Liver (tissue), 9 donors: Measurements from ENCODE around the gene LENG1. TPM values are rescaled to one million over a fixed set of nuclear protein-coding genes. Genes with fewer than 3 reads are reported as not detected.

ENCODE experiments used
- DNase-seq: peaks from one replicate; pipeline ENCODE4 v3.0.0-alpha.2; 2017; ENCODE audit warnings: low spot score
- H3K27ac ChIP-seq, 2 donors: one replicate each; pipeline ENCODE4 v1.7.0; 2013; ENCODE audit warnings: inconsistent platforms in 2 of 2, low read length in 2 of 2, control low read depth in 1 of 2, low read depth in 1 of 2, mild to moderate bottlenecking in 1 of 2
- H3K27me3 ChIP-seq, 4 donors: one replicate each; pipeline versions ENCODE4 v1.6.1 to v1.7.0; 2013; ENCODE audit warnings: low read length in 3 of 4, inconsistent platforms in 1 of 4, mild to moderate bottlenecking in 1 of 4, moderate library complexity in 1 of 4; ENCODE audit not compliant: control insufficient read depth in 4 of 4, insufficient read depth in 4 of 4
- H3K36me3 ChIP-seq, 4 donors: one replicate each; pipeline versions ENCODE4 v1.6.1 to v1.7.0; 2013; ENCODE audit warnings: low read length in 3 of 4, mild to moderate bottlenecking in 3 of 4, low read depth in 1 of 4, moderate library complexity in 1 of 4; ENCODE audit not compliant: control insufficient read depth in 4 of 4, insufficient read depth in 3 of 4
- H3K4me1 ChIP-seq, 4 donors: one replicate each; pipeline versions ENCODE4 v1.6.1 to v1.7.0; 2013; ENCODE audit warnings: low read length in 3 of 4, mild to moderate bottlenecking in 3 of 4, moderate library complexity in 1 of 4; ENCODE audit not compliant: control insufficient read depth in 4 of 4, insufficient read depth in 4 of 4
- H3K4me3 ChIP-seq, 3 donors: one replicate each; pipeline versions ENCODE4 v1.6.1 to v1.7.0; 2013; ENCODE audit warnings: low read length in 3 of 3, control low read depth in 1 of 3, low read depth in 1 of 3, mild to moderate bottlenecking in 1 of 3
- H3K9ac ChIP-seq, 2 donors: one replicate each; pipeline ENCODE4 v1.7.0; 2013; ENCODE audit warnings: low read length in 2 of 2, mild to moderate bottlenecking in 2 of 2, moderate library complexity in 2 of 2, control low read depth in 1 of 2, low read depth in 1 of 2
- H3K9me3 ChIP-seq, 4 donors: one replicate each; pipeline versions ENCODE4 v1.6.1 to v1.7.0; 2013; ENCODE audit warnings: low read length in 3 of 4; ENCODE audit not compliant: control insufficient read depth in 4 of 4
- EGR1 ChIP-seq, 2 donors: IDR thresholded peaks; 2 replicates each; pipeline ENCODE4 v1.6.1; 2016 to 2018; ENCODE audit warnings: antibody characterized with exemption in 2 of 2, low read depth in 2 of 2
- FOXA1 ChIP-seq: IDR thresholded peaks from 2 replicates; pipeline ENCODE4 v1.6.1; 2016; ENCODE audit warnings: antibody characterized with exemption
- FOXA2 ChIP-seq: IDR thresholded peaks from 2 replicates; pipeline ENCODE4 v1.6.1; 2016; ENCODE audit warnings: antibody characterized with exemption
- GABPA ChIP-seq, 2 donors: IDR thresholded peaks in 1 of 2; conservative IDR thresholded peaks in 1 of 2; 2 replicates each; pipeline ENCODE4 v1.6.1; 2016; ENCODE audit warnings: antibody characterized with exemption in 2 of 2, mild to moderate bottlenecking in 1 of 2, moderate library complexity in 1 of 2
- HNF4A ChIP-seq, 2 donors: conservative IDR thresholded peaks; 2 replicates each; pipeline ENCODE4 v1.6.1; 2016; ENCODE audit warnings: antibody characterized with exemption in 2 of 2, mild to moderate bottlenecking in 2 of 2
- HNF4G ChIP-seq: IDR thresholded peaks from 2 replicates; pipeline ENCODE4 v1.6.1; 2016; ENCODE audit warnings: antibody characterized with exemption
- JUND ChIP-seq, 2 donors: IDR thresholded peaks; 2 replicates each; pipeline ENCODE4 v1.6.1; 2016; ENCODE audit warnings: antibody characterized with exemption in 2 of 2
- NR2F2 ChIP-seq: IDR thresholded peaks from 2 replicates; pipeline ENCODE4 v1.6.1; 2016; ENCODE audit warnings: antibody characterized with exemption
- RAD21 ChIP-seq, 2 donors: IDR thresholded peaks; 2 replicates each; pipeline ENCODE4 v1.6.1; 2016; ENCODE audit warnings: antibody characterized with exemption in 2 of 2, mild to moderate bottlenecking in 2 of 2
- RXRA ChIP-seq, 2 donors: IDR thresholded peaks; 2 replicates each; pipeline ENCODE4 v1.6.1; 2017 to 2018; ENCODE audit warnings: antibody characterized with exemption in 2 of 2, mild to moderate bottlenecking in 1 of 2
- SP1 ChIP-seq: IDR thresholded peaks from 2 replicates; pipeline ENCODE4 v1.6.1; 2018; ENCODE audit warnings: antibody characterized with exemption, mild to moderate bottlenecking
- TAF1 ChIP-seq: conservative IDR thresholded peaks from 2 replicates; pipeline ENCODE4 v1.6.1; 2016; ENCODE audit warnings: antibody characterized with exemption, mild to moderate bottlenecking
- YY1 ChIP-seq: IDR thresholded peaks from 2 replicates; pipeline ENCODE4 v1.6.1; 2016; ENCODE audit warnings: antibody characterized with exemption, mild to moderate bottlenecking
- WGBS: extraction: QIAGEN DNeasy Blood & Tissue Kit; methylation state at CpG from one replicate; pipeline ENCODE4 v1.1.7; 2013; 5-methylcytosine and 5-hydroxymethylcytosine counted together
- polyA plus RNA-seq, 2 donors: library from polyadenylated mRNA; stranded (reverse) in 1 of 2; unstranded in 1 of 2; fragments of 200-250 nt in 1 of 2; fragments of >200 nt in 1 of 2; fragmentation: Nextera tagmentation in 1 of 2; extraction: Ambion mirVana in 1 of 2; gene quantifications; one replicate each; pipeline versions ENCODE4 v1.2.1 to v1.2.3, GENCODE V29; 2013 to 2015
- total RNA-seq, 2 donors: library from RNA; depleted of rRNA; stranded (reverse); fragments of >200 nt; gene quantifications; one replicate each; pipeline ENCODE4 v1.2.3, GENCODE V29; 2014
- TF ChIP-seq, protein P1 (sequence below): IDR thresholded peaks from 2 replicates; pipeline ENCODE4 v1.6.1; 2016; ENCODE audit warnings: antibody characterized with exemption
- TF ChIP-seq, protein P2 (sequence below): IDR thresholded peaks from 2 replicates; pipeline ENCODE4 v1.6.1; 2016; ENCODE audit warnings: antibody characterized with exemption
- TF ChIP-seq, protein P3 (sequence below): fragments of 150-350 bp; IDR thresholded peaks from 2 replicates; pipeline ENCODE4 v1.5.1; 2017; ENCODE audit warnings: improper control_type of control experiment, low read depth, low read length; ENCODE audit not compliant: missing input control
- TF ChIP-seq, protein P4 (sequence below): IDR thresholded peaks from 2 replicates; pipeline ENCODE4 v1.6.1; 2016; ENCODE audit warnings: antibody characterized with exemption
- TF ChIP-seq, protein P5 (sequence below): IDR thresholded peaks from 2 replicates; pipeline ENCODE4 v1.6.1; 2016; ENCODE audit warnings: antibody characterized with exemption, mild to moderate bottlenecking
- donor health status: healthy.
- donor health status: healthy.
- donor health status: healthy.
- donor health status: healthy.
- donor health status: healthy.

Gene LENG1
- total and polyA plus RNA-seq, 4 donors, result 2.6 to 4.4 (median 2.9) TPM

DNA sequence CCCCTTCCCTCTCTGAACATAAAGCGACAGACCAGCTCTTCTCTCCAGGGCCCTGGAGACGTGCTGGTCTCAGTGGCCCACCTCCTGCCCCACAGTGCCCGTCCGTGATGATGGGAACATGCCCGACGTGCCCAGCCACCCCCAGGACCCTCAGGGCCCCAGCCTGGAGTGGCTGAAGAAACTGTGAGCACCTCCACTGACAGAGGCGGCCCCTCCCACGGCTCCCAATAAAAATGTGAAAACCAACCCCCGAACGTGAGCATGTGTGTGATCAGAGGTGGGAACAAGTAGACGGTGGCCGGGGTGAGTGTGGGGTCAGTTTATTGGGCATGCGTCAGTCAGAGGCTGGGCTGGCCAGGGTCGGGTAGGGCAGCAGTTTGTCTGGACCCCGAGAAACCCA, 52.8 kb downstream of the LENG1 start:
- no peak overlapping the region for H3K4me3 ChIP-seq
- no peak for DNase-seq
- H3K4me1 ChIP-seq, result peaks cover 0 to 24% (median 9%) of the 10 kb centered on the region in 4 donors
- peaks cover 14 to 47% (median 18%) of the 10 kb centered on the region in 4 donors for H3K36me3 ChIP-seq
- WGBS, result 89% methylated on average over 15 of the region's 15 CpGs
- H3K9ac ChIP-seq, result no peak overlapping the region
- H3K27me3 ChIP-seq, result no peaks in the 10 kb centered on the region
- TF ChIP-seq, protein P1, sequence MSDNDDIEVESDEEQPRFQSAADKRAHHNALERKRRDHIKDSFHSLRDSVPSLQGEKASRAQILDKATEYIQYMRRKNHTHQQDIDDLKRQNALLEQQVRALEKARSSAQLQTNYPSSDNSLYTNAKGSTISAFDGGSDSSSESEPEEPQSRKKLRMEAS, result no peak
- TF ChIP-seq YY1 (no peak), SP1 (no peak), RAD21 (IDR thresholded peaks at IDR 0.05) (no peak), NR2F2 (no peak), HNF4G (no peak), FOXA1 (no peak), RXRA (IDR thresholded peaks at IDR 0.05) (no peak), EGR1 (IDR thresholded peaks at IDR 0.05; ENCODE audit: low read depth in 2 of 2) (no peak), HNF4A (conservative IDR thresholded peaks at IDR 0.05) (no peak)
- TF ChIP-seq, protein P2, sequence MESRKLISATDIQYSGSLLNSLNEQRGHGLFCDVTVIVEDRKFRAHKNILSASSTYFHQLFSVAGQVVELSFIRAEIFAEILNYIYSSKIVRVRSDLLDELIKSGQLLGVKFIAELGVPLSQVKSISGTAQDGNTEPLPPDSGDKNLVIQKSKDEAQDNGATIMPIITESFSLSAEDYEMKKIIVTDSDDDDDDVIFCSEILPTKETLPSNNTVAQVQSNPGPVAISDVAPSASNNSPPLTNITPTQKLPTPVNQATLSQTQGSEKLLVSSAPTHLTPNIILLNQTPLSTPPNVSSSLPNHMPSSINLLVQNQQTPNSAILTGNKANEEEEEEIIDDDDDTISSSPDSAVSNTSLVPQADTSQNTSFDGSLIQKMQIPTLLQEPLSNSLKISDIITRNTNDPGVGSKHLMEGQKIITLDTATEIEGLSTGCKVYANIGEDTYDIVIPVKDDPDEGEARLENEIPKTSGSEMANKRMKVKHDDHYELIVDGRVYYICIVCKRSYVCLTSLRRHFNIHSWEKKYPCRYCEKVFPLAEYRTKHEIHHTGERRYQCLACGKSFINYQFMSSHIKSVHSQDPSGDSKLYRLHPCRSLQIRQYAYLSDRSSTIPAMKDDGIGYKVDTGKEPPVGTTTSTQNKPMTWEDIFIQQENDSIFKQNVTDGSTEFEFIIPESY, result no peak
- TF ChIP-seq, protein P3, sequence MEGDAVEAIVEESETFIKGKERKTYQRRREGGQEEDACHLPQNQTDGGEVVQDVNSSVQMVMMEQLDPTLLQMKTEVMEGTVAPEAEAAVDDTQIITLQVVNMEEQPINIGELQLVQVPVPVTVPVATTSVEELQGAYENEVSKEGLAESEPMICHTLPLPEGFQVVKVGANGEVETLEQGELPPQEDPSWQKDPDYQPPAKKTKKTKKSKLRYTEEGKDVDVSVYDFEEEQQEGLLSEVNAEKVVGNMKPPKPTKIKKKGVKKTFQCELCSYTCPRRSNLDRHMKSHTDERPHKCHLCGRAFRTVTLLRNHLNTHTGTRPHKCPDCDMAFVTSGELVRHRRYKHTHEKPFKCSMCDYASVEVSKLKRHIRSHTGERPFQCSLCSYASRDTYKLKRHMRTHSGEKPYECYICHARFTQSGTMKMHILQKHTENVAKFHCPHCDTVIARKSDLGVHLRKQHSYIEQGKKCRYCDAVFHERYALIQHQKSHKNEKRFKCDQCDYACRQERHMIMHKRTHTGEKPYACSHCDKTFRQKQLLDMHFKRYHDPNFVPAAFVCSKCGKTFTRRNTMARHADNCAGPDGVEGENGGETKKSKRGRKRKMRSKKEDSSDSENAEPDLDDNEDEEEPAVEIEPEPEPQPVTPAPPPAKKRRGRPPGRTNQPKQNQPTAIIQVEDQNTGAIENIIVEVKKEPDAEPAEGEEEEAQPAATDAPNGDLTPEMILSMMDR, result no peak
- TF ChIP-seq, protein P4, sequence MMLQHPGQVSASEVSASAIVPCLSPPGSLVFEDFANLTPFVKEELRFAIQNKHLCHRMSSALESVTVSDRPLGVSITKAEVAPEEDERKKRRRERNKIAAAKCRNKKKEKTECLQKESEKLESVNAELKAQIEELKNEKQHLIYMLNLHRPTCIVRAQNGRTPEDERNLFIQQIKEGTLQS, result no peak
- no peak overlapping the region for H3K27ac ChIP-seq
- no peaks in the 10 kb centered on the region for H3K9me3 ChIP-seq

DNA sequence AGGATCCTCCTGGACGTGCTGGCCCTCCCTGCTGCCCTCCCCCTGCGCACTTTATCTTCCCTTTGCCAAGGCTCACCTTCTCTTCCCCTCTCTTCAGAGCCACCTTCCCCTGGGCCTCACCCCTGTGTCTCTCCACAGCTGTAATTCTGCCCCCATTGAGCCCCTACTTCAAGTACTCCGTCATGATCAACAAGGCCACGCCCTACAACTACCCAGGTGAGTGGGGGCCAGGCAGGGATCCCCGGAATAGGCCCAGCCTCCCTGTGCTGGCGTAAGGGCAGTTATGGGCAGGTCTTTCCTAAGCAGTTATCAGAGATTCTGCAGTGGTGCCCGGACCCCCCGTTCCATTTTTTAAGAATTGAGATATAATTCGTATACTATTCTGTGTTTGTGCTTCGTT, 53.7 kb downstream of the LENG1 start:
- Histone ChIP-seq H3K36me3 (peaks cover 14 to 44% (median 16%) of the 10 kb centered on the region in 4 donors), H3K27ac (no peak overlapping the region), H3K4me1 (peaks cover 0 to 24% (median 9%) of the 10 kb centered on the region in 4 donors), H3K9me3 (no peaks in the 10 kb centered on the region), H3K27me3 (no peaks in the 10 kb centered on the region), H3K4me3 (no peak overlapping the region), H3K9ac (no peak overlapping the region)
- 95% methylated on average over 10 of the region's 10 CpGs for WGBS
- no peak for DNase-seq
- TF ChIP-seq YY1, result no peak
- TF ChIP-seq FOXA2, result no peak
- TF ChIP-seq, protein P4, result no peak
- TF ChIP-seq, protein P2, result no peak
- TF ChIP-seq, protein P1, result no peak
- TF ChIP-seq FOXA1, result no peak
- TF ChIP-seq HNF4A (conservative IDR thresholded peaks at IDR 0.05), result no peak
- TF ChIP-seq EGR1 (IDR thresholded peaks at IDR 0.05; ENCODE audit: low read depth in 2 of 2), result no peak
- TF ChIP-seq GABPA (IDR thresholded peaks at IDR 0.05 in 1 of 2, conservative IDR thresholded peaks at IDR 0.05 in 1 of 2), result no peak
- no peak for TF ChIP-seq NR2F2
- TF ChIP-seq SP1, result no peak
- TF ChIP-seq TAF1, result no peak
- TF ChIP-seq RXRA (IDR thresholded peaks at IDR 0.05), result no peak
- no peak for TF ChIP-seq HNF4G
- TF ChIP-seq, protein P3, result no peak
- TF ChIP-seq RAD21 (IDR thresholded peaks at IDR 0.05), result no peak
- TF ChIP-seq JUND (IDR thresholded peaks at IDR 0.05), result no peak
- TF ChIP-seq, protein P5, sequence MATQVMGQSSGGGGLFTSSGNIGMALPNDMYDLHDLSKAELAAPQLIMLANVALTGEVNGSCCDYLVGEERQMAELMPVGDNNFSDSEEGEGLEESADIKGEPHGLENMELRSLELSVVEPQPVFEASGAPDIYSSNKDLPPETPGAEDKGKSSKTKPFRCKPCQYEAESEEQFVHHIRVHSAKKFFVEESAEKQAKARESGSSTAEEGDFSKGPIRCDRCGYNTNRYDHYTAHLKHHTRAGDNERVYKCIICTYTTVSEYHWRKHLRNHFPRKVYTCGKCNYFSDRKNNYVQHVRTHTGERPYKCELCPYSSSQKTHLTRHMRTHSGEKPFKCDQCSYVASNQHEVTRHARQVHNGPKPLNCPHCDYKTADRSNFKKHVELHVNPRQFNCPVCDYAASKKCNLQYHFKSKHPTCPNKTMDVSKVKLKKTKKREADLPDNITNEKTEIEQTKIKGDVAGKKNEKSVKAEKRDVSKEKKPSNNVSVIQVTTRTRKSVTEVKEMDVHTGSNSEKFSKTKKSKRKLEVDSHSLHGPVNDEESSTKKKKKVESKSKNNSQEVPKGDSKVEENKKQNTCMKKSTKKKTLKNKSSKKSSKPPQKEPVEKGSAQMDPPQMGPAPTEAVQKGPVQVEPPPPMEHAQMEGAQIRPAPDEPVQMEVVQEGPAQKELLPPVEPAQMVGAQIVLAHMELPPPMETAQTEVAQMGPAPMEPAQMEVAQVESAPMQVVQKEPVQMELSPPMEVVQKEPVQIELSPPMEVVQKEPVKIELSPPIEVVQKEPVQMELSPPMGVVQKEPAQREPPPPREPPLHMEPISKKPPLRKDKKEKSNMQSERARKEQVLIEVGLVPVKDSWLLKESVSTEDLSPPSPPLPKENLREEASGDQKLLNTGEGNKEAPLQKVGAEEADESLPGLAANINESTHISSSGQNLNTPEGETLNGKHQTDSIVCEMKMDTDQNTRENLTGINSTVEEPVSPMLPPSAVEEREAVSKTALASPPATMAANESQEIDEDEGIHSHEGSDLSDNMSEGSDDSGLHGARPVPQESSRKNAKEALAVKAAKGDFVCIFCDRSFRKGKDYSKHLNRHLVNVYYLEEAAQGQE, result no peak
